Activated T-cell treated with anti-CD3 and anti-CD28 coated beads, Interleukin-2, amount 50 U/mL, for 4 hours (primary cell): ENCODE results near the gene AFG1L. TPM values are rescaled to one million over a fixed set of nuclear protein-coding genes. Genes with fewer than 3 reads are reported as not detected.
"Not testable (repeated sequence)": the region's sequence is repeated elsewhere in the genome, so short reads cannot be mapped to it uniquely, and the experiment has no call there.

Experiments used
- ATAC-seq, 2 donors: fragments of 200-7000 bp; cut with Tn5 transposase; one replicate each; pipeline ENCODE4 v1.10.0; 2021
- DNase-seq: peaks from one replicate; pipeline ENCODE4 v3.0.0-alpha.2; 2020
- H3K27me3 Mint-ChIP-seq: one replicate; pipeline ENCODE4 v1.8.0; 2021; ENCODE audit warnings: low read depth, mixed read lengths
- H3K36me3 Mint-ChIP-seq: one replicate; pipeline ENCODE4 v1.8.0; 2022; ENCODE audit warnings: mixed read lengths; ENCODE audit not compliant: insufficient read depth
- H3K4me1 Mint-ChIP-seq: one replicate; pipeline ENCODE4 v1.8.0; 2021; ENCODE audit warnings: low read depth, mixed read lengths
- H3K4me3 Mint-ChIP-seq: one replicate; pipeline ENCODE4 v1.8.0; 2021; ENCODE audit warnings: mild to moderate bottlenecking, moderate library complexity, mixed read lengths
- H3K9me3 Mint-ChIP-seq: one replicate; pipeline ENCODE4 v1.8.0; 2021; ENCODE audit warnings: mixed read lengths
- total RNA-seq, 3 donors: library from RNA; stranded (reverse); gene quantifications; one replicate each; pipeline ENCODE4 v1.2.1, GENCODE V29; 2021

The AFG1L gene
- total RNA-seq, 3 donors from 2014 or later = 2.0 to 4.8 (median 4.0) TPM

DNA sequence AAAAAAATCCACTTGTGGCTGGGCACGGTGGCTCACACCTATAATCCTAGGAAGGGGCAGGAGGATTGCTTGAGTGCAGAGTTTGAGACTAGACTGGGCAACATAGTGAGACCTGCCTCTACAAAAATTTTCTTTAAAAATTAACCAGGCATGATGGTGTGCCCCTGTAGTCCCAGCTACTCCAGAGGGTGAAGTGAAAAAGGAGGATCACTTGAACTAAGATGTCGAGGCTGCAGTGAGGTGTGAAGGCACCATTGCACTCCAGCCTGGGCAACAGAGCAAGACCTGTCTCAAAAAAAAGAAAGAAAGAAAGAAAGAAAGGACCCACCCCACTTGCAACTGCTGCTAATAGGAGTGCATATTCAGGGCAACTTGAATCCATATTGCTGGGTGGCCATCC, 20.3 kb upstream of the AFG1L start:
- ATAC-seq (no peak), DNase-seq (no peak)

GRCh38 chr6:108275976-108276375, 18.9 kb upstream of the AFG1L start:
- Mint-ChIP-seq H3K9me3 (no peaks in the 10 kb centered on the region), H3K27me3 (peaks cover 6% of the 10 kb centered on the region), H3K36me3 (no peaks in the 10 kb centered on the region), H3K4me3 (no peak overlapping the region), H3K4me1 (no peaks in the 10 kb centered on the region)
- ATAC-seq (no peak), DNase-seq (no peak)

More for the DNA sequence above, 20.3 kb upstream of the AFG1L start:
- Mint-ChIP-seq H3K27me3 (peaks cover 4% of the 10 kb centered on the region), H3K9me3 (no peaks in the 10 kb centered on the region), H3K4me3 (no peak overlapping the region), H3K4me1 (no peaks in the 10 kb centered on the region), H3K36me3 (no peaks in the 10 kb centered on the region)

GRCh38 chr6:108277295-108277694, 17.6 kb upstream of the AFG1L start:
- no peaks in the 10 kb centered on the region for H3K36me3 Mint-ChIP-seq
- ATAC-seq (no peak), DNase-seq (no peak)
- no peaks in the 10 kb centered on the region for H3K4me1 Mint-ChIP-seq
- H3K27me3 Mint-ChIP-seq = peaks cover 7% of the 10 kb centered on the region
- no peak overlapping the region for H3K4me3 Mint-ChIP-seq
- no peaks in the 10 kb centered on the region for H3K9me3 Mint-ChIP-seq

DNA sequence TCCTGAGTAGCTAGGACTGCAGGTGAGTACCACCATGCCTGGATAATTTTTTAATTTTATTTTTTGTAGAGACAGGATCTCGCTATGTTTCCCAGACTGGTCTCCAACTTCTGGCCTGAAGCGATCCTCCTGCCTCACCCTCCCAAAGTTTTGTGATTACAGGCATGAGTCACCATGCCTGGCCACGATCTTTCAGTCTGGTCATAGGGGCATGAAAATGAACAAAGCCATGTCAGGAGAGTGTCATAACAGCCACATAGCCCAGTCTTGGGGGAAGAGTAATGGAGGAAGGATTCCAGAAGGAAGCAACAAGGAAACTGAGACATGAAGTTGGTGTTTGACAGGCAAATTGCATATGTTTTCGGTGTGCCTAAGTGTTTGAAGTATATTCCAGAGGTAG, 17.0 kb upstream of the AFG1L start:
- H3K36me3 Mint-ChIP-seq = no peaks in the 10 kb centered on the region
- no peak overlapping the region for H3K4me3 Mint-ChIP-seq
- no peaks in the 10 kb centered on the region for H3K4me1 Mint-ChIP-seq
- no peak for ATAC-seq
- no peaks in the 10 kb centered on the region for H3K9me3 Mint-ChIP-seq
- H3K27me3 Mint-ChIP-seq = peaks cover 7% of the 10 kb centered on the region
- DNase-seq = no peak

DNA sequence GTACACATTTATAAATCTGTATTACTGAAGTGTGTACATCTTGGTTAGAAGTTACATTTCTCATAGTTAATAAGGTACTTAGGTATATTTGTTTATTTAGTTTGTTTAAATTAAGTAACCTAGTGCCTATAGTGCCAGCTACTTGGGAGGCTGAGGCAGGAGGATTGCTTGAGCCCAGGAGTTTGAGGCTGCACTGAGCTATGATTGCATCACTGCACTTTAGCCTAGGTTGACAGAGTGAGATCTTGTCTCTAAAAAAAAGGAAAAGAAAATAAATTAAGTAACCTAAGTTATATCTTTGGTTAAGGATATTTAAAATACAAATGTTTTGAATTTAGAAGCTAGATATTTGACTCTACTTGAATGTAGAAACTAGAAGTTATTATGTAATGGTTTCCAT, 9.5 kb upstream of the AFG1L start:
- peaks cover 7% of the 10 kb centered on the region for H3K27me3 Mint-ChIP-seq
- no peaks in the 10 kb centered on the region for H3K36me3 Mint-ChIP-seq
- H3K4me3 Mint-ChIP-seq = no peak overlapping the region
- no peaks in the 10 kb centered on the region for H3K9me3 Mint-ChIP-seq
- ATAC-seq (no peak), DNase-seq (no peak)
- H3K4me1 Mint-ChIP-seq = peaks cover 2% of the 10 kb centered on the region

DNA sequence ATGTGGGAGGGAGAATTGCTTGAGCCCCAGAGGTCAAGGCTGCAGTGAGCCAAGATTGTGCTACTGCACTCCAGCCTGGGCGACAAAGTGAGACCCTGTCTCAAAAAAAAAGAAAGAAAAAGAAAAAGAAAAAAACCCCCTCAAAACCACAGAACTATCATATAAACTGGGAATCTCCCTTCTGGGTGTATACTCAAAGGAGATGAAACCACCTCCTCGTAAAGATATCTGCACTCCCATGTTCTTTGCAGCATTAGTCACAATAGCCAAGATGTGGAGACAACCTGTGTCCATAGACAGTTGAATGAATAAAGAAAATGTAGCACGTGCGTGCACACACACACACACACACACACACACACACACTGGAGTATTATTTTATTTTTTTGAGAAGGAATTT, 8.5 kb upstream of the AFG1L start:
- peak in 1 of 2 donors; percentile 53 for ATAC-seq
- Mint-ChIP-seq H3K9me3 (no peaks in the 10 kb centered on the region), H3K36me3 (no peaks in the 10 kb centered on the region), H3K4me1 (peaks cover 2% of the 10 kb centered on the region), H3K27me3 (peaks cover 5% of the 10 kb centered on the region), H3K4me3 (no peak overlapping the region)
- DNase-seq = no peak

DNA sequence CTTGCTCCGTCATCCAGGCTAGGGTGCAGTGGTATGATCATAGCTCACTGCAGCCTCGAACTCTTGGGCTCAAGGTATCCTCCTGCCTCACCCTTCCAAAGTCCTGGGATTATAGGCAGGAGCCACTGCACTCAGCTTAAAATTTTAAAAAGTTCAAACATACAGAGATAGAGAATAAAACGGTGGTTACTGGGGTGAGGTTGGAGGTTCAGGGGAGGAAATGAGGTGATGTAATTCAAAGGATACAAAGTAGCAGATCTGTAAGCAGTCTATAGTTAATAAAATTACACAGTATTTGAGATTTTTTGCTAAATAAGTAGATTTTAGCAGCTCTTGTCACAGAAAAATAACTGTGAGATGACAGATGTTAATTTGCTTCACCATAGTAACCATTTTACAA, 7.5 kb upstream of the AFG1L start:
- Mint-ChIP-seq H3K36me3 (no peaks in the 10 kb centered on the region), H3K9me3 (no peaks in the 10 kb centered on the region), H3K4me3 (no peak overlapping the region), H3K4me1 (peaks cover 4% of the 10 kb centered on the region), H3K27me3 (peaks cover 4% of the 10 kb centered on the region)
- ATAC-seq = no peak
- no peak for DNase-seq

GRCh38 chr6:108288742-108289141, 6.1 kb upstream of the AFG1L start:
- no peaks in the 10 kb centered on the region for H3K36me3 Mint-ChIP-seq
- H3K4me1 Mint-ChIP-seq = peaks cover 4% of the 10 kb centered on the region
- ATAC-seq (no peak), DNase-seq (no peak)
- peaks cover 1% of the 10 kb centered on the region for H3K27me3 Mint-ChIP-seq
- no peak overlapping the region for H3K4me3 Mint-ChIP-seq
- no peaks in the 10 kb centered on the region for H3K9me3 Mint-ChIP-seq

GRCh38 chr6:108291091-108291490, 3.8 kb upstream of the AFG1L start:
- H3K4me1 Mint-ChIP-seq = peaks cover 18% of the 10 kb centered on the region
- no peak for ATAC-seq
- no peaks in the 10 kb centered on the region for H3K9me3 Mint-ChIP-seq
- H3K27me3 Mint-ChIP-seq = no peaks in the 10 kb centered on the region
- no peak for DNase-seq
- no peaks in the 10 kb centered on the region for H3K36me3 Mint-ChIP-seq
- no peak overlapping the region for H3K4me3 Mint-ChIP-seq

DNA sequence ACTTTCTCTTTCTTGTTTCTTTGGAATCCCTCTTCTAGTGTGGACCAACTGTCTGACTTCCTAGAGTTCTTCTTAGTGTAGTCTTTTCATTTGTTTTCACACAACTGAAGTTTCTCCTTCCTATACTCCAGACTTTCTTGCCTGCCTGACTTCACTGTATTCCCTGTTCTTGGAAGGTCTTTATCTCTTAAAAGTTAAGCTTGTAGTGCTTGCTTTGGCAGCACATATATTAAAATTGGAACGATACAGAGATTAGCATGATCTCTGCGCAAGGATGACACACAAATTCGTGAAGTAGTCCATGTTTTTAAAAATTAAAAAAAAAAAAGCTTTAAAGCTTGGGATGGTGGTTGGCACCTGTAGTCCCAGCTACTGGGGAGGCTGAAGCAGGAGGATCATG, 2.3 kb upstream of the AFG1L start:
- not testable (repeated sequence) for ATAC-seq, H3K4me3 Mint-ChIP-seq, H3K27me3 Mint-ChIP-seq, H3K36me3 Mint-ChIP-seq, H3K9me3 Mint-ChIP-seq, DNase-seq
- H3K4me1 Mint-ChIP-seq = peaks cover 18% of the 10 kb centered on the region

GRCh38 chr6:108293527-108294296, 1.1 kb upstream of the AFG1L start:
- H3K4me1 Mint-ChIP-seq = peaks cover 17% of the 10 kb centered on the region
- no peaks in the 10 kb centered on the region for H3K27me3 Mint-ChIP-seq
- H3K9me3 Mint-ChIP-seq = no peaks in the 10 kb centered on the region
- DNase-seq (no peak), ATAC-seq (no peak)
- peak overlapping the region; percentile 97 for H3K4me3 Mint-ChIP-seq
- no peaks in the 10 kb centered on the region for H3K36me3 Mint-ChIP-seq

GRCh38 chr6:108294297-108294726, 542 bp upstream of the AFG1L start:
- Mint-ChIP-seq H3K36me3 (no peaks in the 10 kb centered on the region), H3K4me3 (peak overlapping the region; percentile 97), H3K27me3 (no peaks in the 10 kb centered on the region), H3K9me3 (no peaks in the 10 kb centered on the region), H3K4me1 (peaks cover 16% of the 10 kb centered on the region)
- DNase-seq = no peak
- peak; percentile 36 to 53 for ATAC-seq

GRCh38 chr6:108295676-108296075, 822 bp downstream of the AFG1L start:
- peak overlapping the region; percentile 97 for H3K4me3 Mint-ChIP-seq
- no peaks in the 10 kb centered on the region for H3K36me3 Mint-ChIP-seq
- DNase-seq (no peak), ATAC-seq (no peak)
- H3K27me3 Mint-ChIP-seq = no peaks in the 10 kb centered on the region
- H3K4me1 Mint-ChIP-seq = peaks cover 16% of the 10 kb centered on the region
- no peaks in the 10 kb centered on the region for H3K9me3 Mint-ChIP-seq

GRCh38 chr6:108302386-108302785, 7.5 kb downstream of the AFG1L start:
- no peaks in the 10 kb centered on the region for H3K9me3 Mint-ChIP-seq
- DNase-seq (no peak), ATAC-seq (no peak)
- no peak overlapping the region for H3K4me3 Mint-ChIP-seq
- H3K36me3 Mint-ChIP-seq = no peaks in the 10 kb centered on the region
- no peaks in the 10 kb centered on the region for H3K4me1 Mint-ChIP-seq
- H3K27me3 Mint-ChIP-seq = no peaks in the 10 kb centered on the region

DNA sequence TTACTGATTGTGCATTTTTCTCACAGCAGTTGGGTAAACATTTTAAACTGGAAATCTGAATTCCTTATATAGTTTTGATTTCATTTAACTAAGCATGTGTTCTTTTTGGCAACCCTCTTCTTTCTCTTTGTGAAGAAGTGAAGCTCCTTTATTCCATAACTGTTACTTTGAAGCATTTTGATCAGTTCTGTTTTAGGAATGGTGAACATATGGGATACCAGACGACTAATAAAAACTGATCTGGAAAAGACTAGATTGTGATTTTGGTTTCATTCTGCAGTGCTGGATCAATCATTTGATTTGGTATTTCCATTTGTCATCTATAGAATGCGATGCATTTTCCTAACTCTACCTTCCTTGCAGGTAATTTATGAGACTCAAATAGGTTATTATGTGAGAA, 9.8 kb downstream of the AFG1L start:
- Mint-ChIP-seq H3K27me3 (no peaks in the 10 kb centered on the region), H3K4me1 (no peaks in the 10 kb centered on the region), H3K36me3 (no peaks in the 10 kb centered on the region), H3K9me3 (no peaks in the 10 kb centered on the region), H3K4me3 (no peak overlapping the region)
- ATAC-seq = no peak
- DNase-seq = no peak
